Measurements from ENCODE around the gene AMMECR1L.
"Not testable (repeated sequence)": the region's sequence is repeated elsewhere in the genome, so short reads cannot be mapped to it uniquely, and the experiment has no call there.

- TF ChIP-seq POLR2A (IDR thresholded peaks at IDR 0.05; ENCODE audit: low read depth, low read length) (peak; percentile 67), USF2 (IDR thresholded peaks at IDR 0.05; ENCODE audit: low read depth, low read length) (peak; percentile 58)
- TF ChIP-seq, protein P1, sequence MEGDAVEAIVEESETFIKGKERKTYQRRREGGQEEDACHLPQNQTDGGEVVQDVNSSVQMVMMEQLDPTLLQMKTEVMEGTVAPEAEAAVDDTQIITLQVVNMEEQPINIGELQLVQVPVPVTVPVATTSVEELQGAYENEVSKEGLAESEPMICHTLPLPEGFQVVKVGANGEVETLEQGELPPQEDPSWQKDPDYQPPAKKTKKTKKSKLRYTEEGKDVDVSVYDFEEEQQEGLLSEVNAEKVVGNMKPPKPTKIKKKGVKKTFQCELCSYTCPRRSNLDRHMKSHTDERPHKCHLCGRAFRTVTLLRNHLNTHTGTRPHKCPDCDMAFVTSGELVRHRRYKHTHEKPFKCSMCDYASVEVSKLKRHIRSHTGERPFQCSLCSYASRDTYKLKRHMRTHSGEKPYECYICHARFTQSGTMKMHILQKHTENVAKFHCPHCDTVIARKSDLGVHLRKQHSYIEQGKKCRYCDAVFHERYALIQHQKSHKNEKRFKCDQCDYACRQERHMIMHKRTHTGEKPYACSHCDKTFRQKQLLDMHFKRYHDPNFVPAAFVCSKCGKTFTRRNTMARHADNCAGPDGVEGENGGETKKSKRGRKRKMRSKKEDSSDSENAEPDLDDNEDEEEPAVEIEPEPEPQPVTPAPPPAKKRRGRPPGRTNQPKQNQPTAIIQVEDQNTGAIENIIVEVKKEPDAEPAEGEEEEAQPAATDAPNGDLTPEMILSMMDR (conservative IDR thresholded peaks at IDR 0.05; ENCODE audit: low read depth, low read length), result not testable (repeated sequence)
- TF ChIP-seq RAD21 (IDR thresholded peaks at IDR 0.05; ENCODE audit: low read length); RFX5 (IDR thresholded peaks at IDR 0.05; ENCODE audit: low read depth, low read length); BHLHE40 (IDR thresholded peaks at IDR 0.05; ENCODE audit: low read depth, low read length); MAZ (IDR thresholded peaks at IDR 0.05; ENCODE audit: borderline replicate concordance, low read depth, low read length); CEBPB (IDR thresholded peaks at IDR 0.05; ENCODE audit: low read depth, low read length); NFE2L2 (IDR thresholded peaks at IDR 0.05; ENCODE audit: low read depth, low read length); RCOR1 (IDR thresholded peaks at IDR 0.05; ENCODE audit: insufficient replicate concordance, low read length); SMC3 (IDR thresholded peaks at IDR 0.05; ENCODE audit: low read depth, low read length): not testable (repeated sequence)
These were observed at the start of gene AMMECR1L for GRCh38 chr2:127885780-127886592.

Data from IMR-90 (cell line).